Measurements from ENCODE around the gene ALDH2. TPM values are rescaled to one million over a fixed set of nuclear protein-coding genes. Genes with fewer than 3 reads are reported as not detected.

The ALDH2 gene
- total RNA-seq, 6 experiments from 2014 or later = 12.1 to 43.3 (median 15.8) TPM

- H3K27ac Mint-ChIP-seq = no peak overlapping the region
- no peak overlapping the region for H3K4me3 Mint-ChIP-seq
- no peaks in the 10 kb centered on the region for H3K9me3 Mint-ChIP-seq
- 0 out of 2 replicates have a peak, but pooled peaks cover 3% of the 10 kb centered on the region for H3K27me3 Mint-ChIP-seq (ENCODE audit: insufficient read depth)
- no peak for TF ChIP-seq CTCF (IDR thresholded peaks at IDR 0.05)
- H3K36me3 Mint-ChIP-seq (ENCODE audit: low read depth) = 0 out of 2 replicates have a peak, but pooled peaks cover 4% of the 10 kb centered on the region
- DNase-seq = no peak
- H3K4me1 Mint-ChIP-seq (ENCODE audit: low read depth) = no peaks in the 10 kb centered on the region
Observed at GRCh38 chr12:111792155-111792855, 25.6 kb downstream of the ALDH2 start.

GRCh38 chr12:111792856-111793235, 26.1 kb downstream of the ALDH2 start:
- no peak overlapping the region for H3K27ac Mint-ChIP-seq
- no peak for DNase-seq
- no peaks in the 10 kb centered on the region for H3K9me3 Mint-ChIP-seq
- no peaks in the 10 kb centered on the region for H3K4me1 Mint-ChIP-seq (ENCODE audit: low read depth)
- 0 out of 2 replicates have a peak, but pooled peaks cover 4% of the 10 kb centered on the region for H3K36me3 Mint-ChIP-seq (ENCODE audit: low read depth)
- H3K27me3 Mint-ChIP-seq (ENCODE audit: insufficient read depth) = 0 out of 2 replicates have a peak, but pooled peaks cover 3% of the 10 kb centered on the region
- no peak overlapping the region for H3K4me3 Mint-ChIP-seq
- no peak for TF ChIP-seq CTCF (IDR thresholded peaks at IDR 0.05)

GRCh38 chr12:111798182-111798581, 31.4 kb downstream of the ALDH2 start:
- Mint-ChIP-seq H3K9me3 (no peaks in the 10 kb centered on the region), H3K27me3 (ENCODE audit: insufficient read depth) (peaks cover 5% of the 10 kb centered on the region; the same call in 1 of the 2 replicates), H3K36me3 (ENCODE audit: low read depth) (peaks cover 4% of the 10 kb centered on the region; the same call in 1 of the 2 replicates), H3K4me1 (ENCODE audit: low read depth) (no peaks in the 10 kb centered on the region), H3K4me3 (no peak overlapping the region), H3K27ac (no peak overlapping the region; the same call in 1 of the 2 replicates)
- no peak for TF ChIP-seq CTCF (IDR thresholded peaks at IDR 0.05)
- DNase-seq = no peak

GRCh38 chr12:111799758-111800157, 33.0 kb downstream of the ALDH2 start:
- peaks cover 5% of the 10 kb centered on the region; the same call in 1 of the 2 replicates for H3K27me3 Mint-ChIP-seq (ENCODE audit: insufficient read depth)
- no peak for TF ChIP-seq CTCF (IDR thresholded peaks at IDR 0.05)
- H3K4me3 Mint-ChIP-seq = no peak overlapping the region
- no peaks in the 10 kb centered on the region for H3K4me1 Mint-ChIP-seq (ENCODE audit: low read depth)
- no peaks in the 10 kb centered on the region for H3K9me3 Mint-ChIP-seq
- H3K27ac Mint-ChIP-seq = no peak overlapping the region
- no peak for DNase-seq
- peaks cover 3% of the 10 kb centered on the region; the same call in 1 of the 2 replicates for H3K36me3 Mint-ChIP-seq (ENCODE audit: low read depth)

GRCh38 chr12:111803038-111803626, 36.4 kb downstream of the ALDH2 start:
- Mint-ChIP-seq H3K4me3 (no peak overlapping the region), H3K36me3 (ENCODE audit: low read depth) (no peaks in the 10 kb centered on the region; the same call in 1 of the 2 replicates), H3K27ac (no peak overlapping the region), H3K4me1 (ENCODE audit: low read depth) (no peaks in the 10 kb centered on the region), H3K9me3 (no peaks in the 10 kb centered on the region), H3K27me3 (ENCODE audit: insufficient read depth) (peaks cover 2% of the 10 kb centered on the region; the same call in 1 of the 2 replicates)
- DNase-seq = no peak
- TF ChIP-seq CTCF (IDR thresholded peaks at IDR 0.05) = no peak

Measured in HFFc6 (cell line).